GM21423 (cell line): ENCODE measurements around the gene SDHAF3.
A peak's percentile ranks its signal among the peaks of the same experiment; 100 is the strongest.

Experiments
- ATAC-seq: cut with Tn5 transposase; IDR thresholded peaks from one replicate; pipeline ENCODE4 v1.9.1; 2021; ENCODE audit warnings: mild to moderate bottlenecking, moderate library complexity; ENCODE audit not compliant: unreplicated experiment

SDHAF3 gene

GRCh38 chr7:97203957-97204356 lies 86.5 kb downstream of the SDHAF3 start:
- no peak for ATAC-seq

- ATAC-seq, result no peak
Observed at GRCh38 chr7:97204821-97205220, 87.3 kb downstream of the SDHAF3 start.

- no peak for ATAC-seq
Observed at GRCh38 chr7:97215556-97215955, 98.1 kb downstream of the SDHAF3 start.

- no peak for ATAC-seq
Observed at GRCh38 chr7:97218767-97219166, 101.3 kb downstream of the SDHAF3 start.

GRCh38 chr7:97219237-97219636 lies 101.7 kb downstream of the SDHAF3 start:
- ATAC-seq, result no peak

GRCh38 chr7:97224316-97224715 lies 106.8 kb downstream of the SDHAF3 start:
- no peak for ATAC-seq

- ATAC-seq, result peak; percentile 93
Observed at GRCh38 chr7:97226541-97226940, 109.0 kb downstream of the SDHAF3 start.
